HEK293 (cell line): ENCODE measurements around the gene HPCAL1.

Source experiments
- CTCF ChIA-PET: fragments of 350-600 bp; formaldehyde crosslinking; extraction: SDS; loops from one replicate; lab custom pipeline; 2021; ENCODE audit warnings: antibody characterized with exemption; lab: Yijun Ruan, JAX
- POLR2A ChIA-PET: fragments of 300-600 bp; formaldehyde crosslinking; extraction: SDS; loops from one replicate; lab custom pipeline; 2020; ENCODE audit warnings: antibody characterized with exemption, inconsistent platforms; lab: Yijun Ruan, JAX
- H3K27ac ChIP-seq: fragments of 200-500 bp; sonication (Bioruptor generic); 2 replicates; pipeline ENCODE4 v1.5.1; 2014; ENCODE audit warnings: low read depth, low read length, control low read depth, inconsistent platforms; ENCODE audit errors: extremely low read depth
- H3K36me3 ChIP-seq, 2 experiments: fragments of 200-500 bp in 1 of 2; sonication (Bioruptor generic) in 1 of 2; 1 replicate in 1 of 2; 2 replicates in 1 of 2; pipeline ENCODE4 v1.5.1; 2014 to 2017; ENCODE audit warnings: inconsistent platforms in 2 of 2, low read length in 2 of 2; ENCODE audit not compliant: control insufficient read depth in 2 of 2, insufficient read depth in 1 of 2
- H3K4me1 ChIP-seq: fragments of 200-500 bp; sonication (Bioruptor generic); 2 replicates; pipeline ENCODE4 v1.5.1; 2014; ENCODE audit warnings: mild to moderate bottlenecking, low read length, inconsistent platforms; ENCODE audit not compliant: control insufficient read depth, insufficient read depth
- H3K4me3 ChIP-seq: 2 replicates; pipeline ENCODE4 v1.5.1; 2011; ENCODE audit warnings: low read depth, mild to moderate bottlenecking, control low read depth, low read length, moderate library complexity
- H3K9me3 ChIP-seq: fragments of 200-500 bp; sonication (Bioruptor generic); 2 replicates; pipeline ENCODE4 v1.5.1; 2014; ENCODE audit warnings: low read depth, low read length, inconsistent platforms; ENCODE audit not compliant: control insufficient read depth, insufficient read depth
- KLF1 ChIP-seq: fragments of 450-650 bp; formaldehyde crosslinking; IDR thresholded peaks from 2 replicates; pipeline ENCODE4 v1.5.1; 2016; ENCODE audit warnings: missing biosample characterization, missing genetic modification characterization
- PRDM1 ChIP-seq: fragments of 450-650 bp; formaldehyde crosslinking; IDR thresholded peaks from 2 replicates; pipeline ENCODE4; 2016; ENCODE audit warnings: missing biosample characterization, missing genetic modification characterization
- ZIC2 ChIP-seq: fragments of 450-650 bp; formaldehyde crosslinking; IDR thresholded peaks from 2 replicates; pipeline ENCODE4 v1.5.1; 2016; ENCODE audit warnings: missing biosample characterization, missing genetic modification characterization
- ZNF138 ChIP-seq: fragments of 450-650 bp; formaldehyde crosslinking; IDR thresholded peaks from 2 replicates; pipeline ENCODE4 v1.5.1; 2016; ENCODE audit warnings: missing biosample characterization, missing genetic modification characterization, borderline replicate concordance
- ZNF214 ChIP-seq: fragments of 450-650 bp; formaldehyde crosslinking; IDR thresholded peaks from 2 replicates; pipeline ENCODE4 v1.5.1; 2017; ENCODE audit warnings: missing biosample characterization, mild to moderate bottlenecking, missing genetic modification characterization, borderline replicate concordance
- ZNF23 ChIP-seq: fragments of 450-650 bp; formaldehyde crosslinking; IDR thresholded peaks from 2 replicates; pipeline ENCODE4 v1.5.1; 2016; ENCODE audit warnings: missing biosample characterization, missing genetic modification characterization, borderline replicate concordance
- ZNF239 ChIP-seq: fragments of 450-650 bp; formaldehyde crosslinking; IDR thresholded peaks from 2 replicates; pipeline ENCODE4 v1.5.1; 2016; ENCODE audit warnings: missing biosample characterization, missing genetic modification characterization
- ZNF433 ChIP-seq: fragments of 450-650 bp; formaldehyde crosslinking; IDR thresholded peaks from 2 replicates; pipeline ENCODE4 v1.5.1; 2016; ENCODE audit warnings: missing biosample characterization, missing genetic modification characterization, low read depth
- ZNF530 ChIP-seq: fragments of 450-650 bp; formaldehyde crosslinking; IDR thresholded peaks from 2 replicates; pipeline ENCODE4 v1.5.1; 2016; ENCODE audit warnings: low read depth, missing biosample characterization, missing genetic modification characterization
- ZNF549 ChIP-seq: fragments of 450-650 bp; IDR thresholded peaks from 2 replicates; pipeline ENCODE4 v1.5.1; 2018; ENCODE audit warnings: missing biosample characterization, missing genetic modification characterization, mild to moderate bottlenecking, inconsistent platforms, moderate library complexity
- ZNF571 ChIP-seq: fragments of 450-650 bp; formaldehyde crosslinking; IDR thresholded peaks from 2 replicates; pipeline ENCODE4 v1.5.0; 2017; ENCODE audit warnings: missing biosample characterization, missing genetic modification characterization
- TF ChIP-seq, protein P1 (sequence below): fragments of 450-650 bp; formaldehyde crosslinking; IDR thresholded peaks from 2 replicates; pipeline ENCODE4; 2016; ENCODE audit warnings: missing biosample characterization, missing genetic modification characterization
- TF ChIP-seq, protein P2 (sequence below): fragments of 450-650 bp; formaldehyde crosslinking; IDR thresholded peaks from 2 replicates; pipeline ENCODE4 v1.5.1; 2016; ENCODE audit warnings: missing biosample characterization, missing genetic modification characterization
- TF ChIP-seq, protein P3 (sequence below): fragments of 450-650 bp; formaldehyde crosslinking; IDR thresholded peaks from 2 replicates; pipeline ENCODE4 v1.5.1; 2016; ENCODE audit warnings: missing biosample characterization, missing genetic modification characterization

The HPCAL1 gene

DNA sequence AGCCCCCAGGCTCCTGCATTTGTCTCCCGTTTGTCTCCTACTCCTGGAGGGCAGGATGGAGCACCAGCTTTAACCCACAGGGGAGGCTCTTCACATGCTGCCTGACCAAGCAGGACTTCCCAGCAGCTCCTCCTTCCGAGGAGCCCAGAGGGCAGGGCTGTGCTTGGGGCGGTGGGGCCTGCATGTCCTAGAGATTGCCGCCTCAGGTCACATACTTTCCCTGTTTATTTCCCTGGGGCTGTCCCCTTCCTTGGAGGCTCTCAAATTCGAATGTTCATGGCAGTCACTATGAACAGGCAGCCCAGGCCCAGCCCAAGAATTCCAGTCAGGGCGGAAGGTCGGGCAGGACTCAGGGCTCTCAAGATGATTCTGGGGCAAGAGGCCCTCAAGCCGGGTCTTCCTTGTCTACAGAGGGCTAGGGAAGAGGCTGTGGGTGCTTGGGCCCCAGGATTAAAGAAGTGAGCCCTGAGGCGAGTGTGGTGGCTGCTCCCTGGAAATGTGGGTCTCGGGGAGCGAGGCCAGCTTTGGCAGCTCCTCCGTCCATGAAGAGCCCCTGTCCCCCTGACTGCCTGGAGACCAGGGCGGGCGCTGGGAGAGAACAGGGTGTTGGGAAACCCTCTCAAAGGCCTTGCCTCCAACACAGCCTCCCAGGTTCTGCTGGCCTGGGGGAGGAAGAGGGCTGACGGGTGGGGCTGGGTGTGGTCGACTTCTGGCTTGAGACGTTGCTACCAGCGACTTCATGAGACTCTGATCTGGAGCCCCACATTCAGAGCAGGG is 48.9 kb upstream of the HPCAL1 start:
- Histone ChIP-seq H3K9me3 (no peaks in the 10 kb centered on the region), H3K4me1 (no peaks in the 10 kb centered on the region), H3K4me3 (no peak overlapping the region), H3K27ac (no peak overlapping the region), H3K36me3 (no peaks in the 10 kb centered on the region)
- TF ChIP-seq ZNF23 (tag by site-specific recombination) (no peak), ZNF214 (tag by site-specific recombination) (no peak), KLF1 (tag by site-specific recombination) (0 out of 2 replicates have a peak, but pooled peaks have one; percentile 32), ZNF239 (tag by site-specific recombination) (no peak)
- POLR2A ChIA-PET: no interaction called here
- CTCF ChIA-PET: no interaction called here

DNA sequence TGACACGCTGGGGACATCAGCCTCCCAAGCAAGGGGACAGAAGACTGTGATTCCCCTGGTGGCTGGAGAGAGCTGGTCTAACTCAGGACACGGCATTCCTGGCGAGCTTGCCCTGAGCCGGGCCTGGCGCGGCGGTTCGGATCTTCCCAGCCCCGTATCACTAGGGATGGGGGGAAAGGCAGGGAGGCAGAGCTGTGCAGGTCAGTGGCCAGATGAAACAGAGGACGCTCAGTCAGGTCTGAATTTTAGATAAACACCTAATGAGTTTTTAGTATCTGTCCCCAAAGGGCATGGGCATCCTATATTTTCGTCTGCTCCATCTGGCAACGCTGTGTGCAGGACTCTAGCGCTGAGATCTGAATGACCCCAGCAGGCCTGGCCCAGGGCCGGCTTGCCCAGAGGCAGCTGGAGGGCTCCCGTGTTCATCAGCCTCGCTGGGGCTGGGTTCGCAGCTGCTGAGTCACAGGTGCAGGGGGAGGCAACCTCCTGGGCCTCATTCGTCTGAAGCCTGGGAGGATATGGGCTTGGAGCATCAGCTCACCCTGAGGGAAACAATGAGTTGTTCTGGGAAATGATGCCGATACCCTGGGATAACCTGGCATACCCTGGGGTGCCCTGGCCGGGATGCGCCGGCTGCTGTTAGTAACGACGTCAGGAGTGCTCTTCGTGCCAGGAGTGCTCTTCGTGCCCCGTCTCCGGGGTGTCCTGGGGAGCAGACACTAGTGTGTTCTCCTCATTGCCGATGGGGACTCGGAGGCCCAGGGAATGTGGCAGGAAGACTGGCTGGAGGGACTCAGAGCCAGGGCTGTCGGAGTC is 48.1 kb upstream of the HPCAL1 start:
- Histone ChIP-seq H3K4me1 (no peaks in the 10 kb centered on the region), H3K9me3 (no peaks in the 10 kb centered on the region), H3K4me3 (no peak overlapping the region), H3K27ac (no peak overlapping the region), H3K36me3 (no peaks in the 10 kb centered on the region)
- TF ChIP-seq ZNF571 (tag by site-specific recombination) (no peak), PRDM1 (tag by site-specific recombination) (no peak), ZIC2 (tag by site-specific recombination) (peak; percentile 26)
- TF ChIP-seq, protein P1, sequence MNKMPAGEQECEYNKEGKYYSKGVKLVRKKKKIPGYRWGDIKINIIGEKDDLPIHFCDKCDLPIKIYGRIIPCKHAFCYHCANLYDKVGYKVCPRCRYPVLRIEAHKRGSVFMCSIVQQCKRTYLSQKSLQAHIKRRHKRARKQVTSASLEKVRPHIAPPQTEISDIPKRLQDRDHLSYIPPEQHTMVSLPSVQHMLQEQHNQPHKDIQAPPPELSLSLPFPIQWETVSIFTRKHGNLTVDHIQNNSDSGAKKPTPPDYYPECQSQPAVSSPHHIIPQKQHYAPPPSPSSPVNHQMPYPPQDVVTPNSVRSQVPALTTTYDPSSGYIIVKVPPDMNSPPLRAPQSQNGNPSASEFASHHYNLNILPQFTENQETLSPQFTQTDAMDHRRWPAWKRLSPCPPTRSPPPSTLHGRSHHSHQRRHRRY: no peak
- CTCF ChIA-PET: no interaction called here
- POLR2A ChIA-PET: no interaction called here

DNA sequence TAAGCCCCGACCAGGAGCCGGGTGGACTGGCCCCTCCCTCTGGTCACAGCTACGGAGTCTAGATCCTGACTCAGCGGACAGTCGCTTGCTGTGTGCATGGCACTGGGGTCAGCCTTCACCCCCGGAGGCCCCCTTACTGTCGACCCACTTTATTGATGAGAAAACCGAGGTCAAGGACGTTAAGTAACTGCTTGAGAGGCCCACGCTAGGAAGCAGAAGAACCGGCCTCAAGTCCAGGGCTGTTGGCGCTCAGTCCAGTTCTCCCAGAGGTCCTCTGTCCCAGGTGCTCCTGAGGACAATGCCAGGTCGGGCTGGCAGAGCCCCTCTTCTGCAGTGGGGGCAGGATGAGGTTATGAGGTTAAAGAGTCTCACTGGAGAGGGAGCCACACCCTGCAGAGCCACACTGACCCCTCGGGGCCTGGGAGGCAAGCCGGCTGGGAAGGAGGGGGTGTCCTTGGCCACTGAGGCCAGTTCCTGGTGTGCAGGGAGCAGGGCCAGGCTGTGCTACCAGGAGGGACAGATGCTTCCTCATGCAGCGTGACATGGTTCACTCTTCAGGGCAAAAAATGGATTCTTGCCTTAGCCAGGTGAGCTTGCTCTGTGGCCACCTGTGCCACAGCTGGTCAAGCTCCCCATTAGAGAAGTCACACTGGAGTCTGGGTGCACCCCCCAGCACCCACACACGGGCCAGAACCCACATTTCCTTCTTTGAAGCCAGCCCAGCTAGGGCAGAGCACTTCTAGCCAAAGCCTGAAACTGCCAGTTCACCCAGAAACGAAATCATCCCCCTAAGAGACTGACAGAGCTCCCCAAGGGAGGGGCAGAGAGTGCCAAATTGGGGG is 47.3 kb upstream of the HPCAL1 start:
- Histone ChIP-seq H3K9me3 (no peaks in the 10 kb centered on the region), H3K4me1 (no peaks in the 10 kb centered on the region), H3K27ac (no peak overlapping the region), H3K36me3 (no peaks in the 10 kb centered on the region), H3K4me3 (no peak overlapping the region)
- POLR2A ChIA-PET: interaction anchor here (0.6 kb wide), 1 partner anchor 10 kb away, joined by 4 read pairs; no protein-coding TSS in a partner anchor
- TF ChIP-seq ZNF530 (tag by site-specific recombination) (no peak), ZNF433 (tag by site-specific recombination) (no peak)
- CTCF ChIA-PET: no interaction called here

DNA sequence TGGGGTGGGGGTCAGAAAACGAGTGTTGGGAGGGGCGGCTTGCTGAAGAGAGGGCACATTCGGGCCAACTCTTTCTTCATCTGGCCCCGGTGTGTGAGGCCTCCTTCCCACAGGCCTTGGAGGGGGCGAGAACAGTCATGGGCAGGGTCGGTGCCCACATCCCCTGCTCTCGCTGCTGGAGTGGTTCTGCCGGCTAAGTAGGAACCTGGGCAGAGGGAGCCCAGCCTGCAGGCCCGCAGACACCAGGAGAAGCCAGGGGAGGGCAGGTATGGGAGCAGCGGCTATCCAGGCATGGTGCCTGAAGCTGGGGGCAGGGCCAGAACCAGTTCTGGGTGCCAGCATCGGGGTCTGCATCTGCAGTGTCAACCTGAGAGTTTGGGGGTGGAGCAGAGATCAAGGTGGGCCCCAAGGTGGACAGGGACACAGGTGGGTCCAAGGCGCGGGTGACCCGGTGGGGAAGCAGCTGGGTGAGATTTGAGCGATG is 46.6 kb upstream of the HPCAL1 start:
- H3K36me3 ChIP-seq: no peaks in the 10 kb centered on the region
- ChIA-PET CTCF (interaction anchor here (0.6 kb wide), 1 partner anchor 1312 kb away, joined by 3 read pairs; no protein-coding TSS in a partner anchor), POLR2A (interaction anchor here (0.6 kb wide), 1 partner anchor 10 kb away, joined by 4 read pairs; no protein-coding TSS in a partner anchor)
- TF ChIP-seq, protein P1: no peak
- TF ChIP-seq ZNF549 (tag by site-specific recombination): no peak
- TF ChIP-seq ZNF138 (tag by site-specific recombination): no peak
- TF ChIP-seq, protein P2, sequence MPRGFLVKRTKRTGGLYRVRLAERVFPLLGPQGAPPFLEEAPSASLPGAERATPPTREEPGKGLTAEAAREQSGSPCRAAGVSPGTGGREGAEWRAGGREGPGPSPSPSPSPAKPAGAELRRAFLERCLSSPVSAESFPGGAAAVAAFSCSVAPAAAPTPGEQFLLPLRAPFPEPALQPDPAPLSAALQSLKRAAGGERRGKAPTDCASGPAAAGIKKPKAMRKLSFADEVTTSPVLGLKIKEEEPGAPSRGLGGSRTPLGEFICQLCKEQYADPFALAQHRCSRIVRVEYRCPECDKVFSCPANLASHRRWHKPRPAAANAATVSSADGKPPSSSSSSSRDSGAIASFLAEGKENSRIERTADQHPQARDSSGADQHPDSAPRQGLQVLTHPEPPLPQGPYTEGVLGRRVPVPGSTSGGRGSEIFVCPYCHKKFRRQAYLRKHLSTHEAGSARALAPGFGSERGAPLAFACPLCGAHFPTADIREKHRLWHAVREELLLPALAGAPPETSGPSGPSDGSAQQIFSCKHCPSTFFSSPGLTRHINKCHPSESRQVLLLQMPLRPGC: no peak
- TF ChIP-seq, protein P3, sequence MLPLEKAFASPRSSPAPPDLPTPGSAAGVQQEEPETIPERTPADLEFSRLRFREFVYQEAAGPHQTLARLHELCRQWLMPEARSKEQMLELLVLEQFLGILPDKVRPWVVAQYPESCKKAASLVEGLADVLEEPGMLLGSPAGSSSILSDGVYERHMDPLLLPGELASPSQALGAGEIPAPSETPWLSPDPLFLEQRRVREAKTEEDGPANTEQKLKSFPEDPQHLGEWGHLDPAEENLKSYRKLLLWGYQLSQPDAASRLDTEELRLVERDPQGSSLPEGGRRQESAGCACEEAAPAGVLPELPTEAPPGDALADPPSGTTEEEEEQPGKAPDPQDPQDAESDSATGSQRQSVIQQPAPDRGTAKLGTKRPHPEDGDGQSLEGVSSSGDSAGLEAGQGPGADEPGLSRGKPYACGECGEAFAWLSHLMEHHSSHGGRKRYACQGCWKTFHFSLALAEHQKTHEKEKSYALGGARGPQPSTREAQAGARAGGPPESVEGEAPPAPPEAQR (tag by site-specific recombination): no peak
- H3K4me3 ChIP-seq: no peak overlapping the region
- H3K27ac ChIP-seq: no peak overlapping the region
- no peaks in the 10 kb centered on the region for H3K9me3 ChIP-seq
- no peaks in the 10 kb centered on the region for H3K4me1 ChIP-seq
